GM12892 (cell line): ENCODE results near the gene HMOX2.

Experiments
- POLR2A ChIP-seq: IDR thresholded peaks from 2 replicates; pipeline ENCODE4 v1.6.1; 2011; ENCODE audit warnings: low read depth, low read length, control low read depth
- POLR2AphosphoS5 ChIP-seq: IDR thresholded peaks from 2 replicates; pipeline ENCODE4 v1.6.1; 2011; ENCODE audit warnings: low read depth, low read length, control low read depth
- TAF1 ChIP-seq: IDR thresholded peaks from 2 replicates; pipeline ENCODE4 v1.6.1; 2011; ENCODE audit warnings: low read depth, mild to moderate bottlenecking, control low read depth, low read length, borderline replicate concordance

DNA sequence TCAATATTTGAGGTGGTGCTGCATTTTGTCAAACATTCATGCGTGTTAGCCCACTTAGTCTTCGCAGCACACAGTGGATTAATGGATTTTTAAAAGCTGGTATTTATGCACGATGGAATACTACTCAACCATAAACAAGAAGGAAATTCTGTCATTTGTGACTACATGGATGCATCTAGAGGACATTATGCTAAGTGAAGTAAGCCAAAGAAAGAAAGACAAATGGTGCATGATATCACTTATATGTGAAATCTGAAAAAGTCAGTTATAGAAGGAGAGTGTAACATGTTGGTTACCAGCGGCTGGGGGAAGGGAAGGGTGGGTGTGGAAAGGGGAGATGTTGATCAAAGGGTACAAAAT is 23.0 kb downstream of the HMOX2 start:
- TF ChIP-seq TAF1 (no peak), POLR2A (no peak), POLR2AphosphoS5 (no peak)
